SK-N-SH (cell line): ENCODE data around the gene DRD2. TPM values are rescaled to one million over a fixed set of nuclear protein-coding genes. Genes with fewer than 3 reads are reported as not detected.

Source experiments
- CTCF ChIA-PET: fragments of 300-600, 350-600 bp; formaldehyde crosslinking; extraction: SDS; loops from one replicate; lab custom pipeline; 2021; lab: Yijun Ruan, JAX
- POLR2A ChIA-PET: fragments of 350-600 bp; sonication (Branson Sonifier 250); formaldehyde crosslinking; extraction: SDS; loops from one replicate; lab custom pipeline; 2020; ENCODE audit warnings: antibody characterized with exemption, inconsistent platforms; lab: Yijun Ruan, JAX
- DNase-seq: peaks from one replicate; pipeline ENCODE4 v3.0.0; 2012
- H2AFZ ChIP-seq: fragments of 200-600 bp; sonication (generic); 2 replicates; pipeline ENCODE4 v1.8.1; 2016; ENCODE audit warnings: antibody characterized with exemption, mild to moderate bottlenecking, low read depth
- H3F3A ChIP-seq: fragments of 200-600 bp; sonication (generic); replicated peaks from 2 replicates; pipeline ENCODE3; 2016; ENCODE audit warnings: antibody characterized with exemption, mild to moderate bottlenecking; ENCODE audit not compliant: insufficient read depth
- H3K27ac ChIP-seq, 2 experiments: fragments of 200-500 bp in 1 of 2; fragments of 200-600 bp in 1 of 2; sonication (Bioruptor generic) in 1 of 2; sonication (generic), shearing (Covaris generic) in 1 of 2; 2 replicates each; pipeline versions ENCODE4 v1.5.1 to v1.6.1; 2014 to 2016; ENCODE audit warnings: low read depth in 2 of 2, inconsistent platforms in 1 of 2, low read length in 1 of 2, mild to moderate bottlenecking in 1 of 2, mixed read lengths in 1 of 2
- H3K27me3 ChIP-seq: fragments of 200-600 bp; sonication (generic), shearing (Covaris generic); 2 replicates; pipeline ENCODE4 v1.6.1; 2016; ENCODE audit warnings: mixed run types; ENCODE audit not compliant: insufficient read depth
- H3K36me3 ChIP-seq, 2 experiments: fragments of 200-500 bp in 1 of 2; fragments of 200-600 bp in 1 of 2; sonication (Bioruptor generic) in 1 of 2; sonication (generic) in 1 of 2; replicated peaks in 1 of 2; 2 replicates each; pipeline versions ENCODE3 to v1.5.1; 2014 to 2016; ENCODE audit warnings: low read length in 1 of 2, mild to moderate bottlenecking in 1 of 2; ENCODE audit not compliant: insufficient read depth in 2 of 2, control insufficient read depth in 1 of 2
- H3K4me1 ChIP-seq, 2 experiments: fragments of 200-500 bp in 1 of 2; fragments of 200-600 bp in 1 of 2; sonication (Bioruptor generic) in 1 of 2; sonication (generic), shearing (Covaris generic) in 1 of 2; 2 replicates each; pipeline versions ENCODE4 v1.5.1 to v1.6.1; 2014 to 2016; ENCODE audit warnings: low read depth in 1 of 2, low read length in 1 of 2, mixed run types in 1 of 2; ENCODE audit not compliant: insufficient read depth in 2 of 2, control insufficient read depth in 1 of 2
- H3K4me2 ChIP-seq: fragments of 200-600 bp; sonication (generic), shearing (Covaris generic); 2 replicates; pipeline ENCODE4 v1.6.1; 2017; ENCODE audit warnings: mixed run types
- H3K4me3 ChIP-seq, 2 experiments: fragments of 200-500 bp in 1 of 2; fragments of 200-600 bp in 1 of 2; sonication (Bioruptor generic) in 1 of 2; sonication (generic), shearing (Covaris generic) in 1 of 2; 2 replicates each; pipeline versions ENCODE4 v1.5.1 to v1.8.1; 2014 to 2016; ENCODE audit warnings: low read depth in 2 of 2, inconsistent platforms in 1 of 2, low read length in 1 of 2, mild to moderate bottlenecking in 1 of 2, mixed read lengths in 1 of 2, moderate library complexity in 1 of 2
- H3K79me2 ChIP-seq: fragments of 200-600 bp; sonication (generic); 2 replicates; pipeline ENCODE4 v1.8.1; 2017; ENCODE audit warnings: mild to moderate bottlenecking; ENCODE audit not compliant: insufficient read depth
- H3K9ac ChIP-seq: fragments of 200-600 bp; sonication (generic); 2 replicates; pipeline ENCODE4 v1.6.1; 2017; ENCODE audit warnings: mixed run types
- H3K9me2 ChIP-seq: fragments of 200-600 bp; sonication (generic); 2 replicates; pipeline ENCODE4 v1.6.1; 2017; ENCODE audit warnings: mixed run types
- H3K9me3 ChIP-seq: fragments of 200-600 bp; sonication (generic); 2 replicates; pipeline ENCODE4 v1.6.1; 2017; ENCODE audit warnings: mixed run types, mild to moderate bottlenecking, moderate library complexity
- H4K20me1 ChIP-seq: fragments of 200-600 bp; sonication (generic); 2 replicates; pipeline ENCODE4 v1.6.1; 2017; ENCODE audit warnings: mild to moderate bottlenecking, mixed run types; ENCODE audit not compliant: insufficient read depth
- EP300 ChIP-seq, 2 experiments: IDR thresholded peaks; 2 replicates each; pipeline versions ENCODE4 v1.4.0 to v1.6.1; 2012; ENCODE audit warnings: borderline replicate concordance in 1 of 2, low read depth in 1 of 2, low read length in 1 of 2
- FOXM1 ChIP-seq: IDR thresholded peaks from 2 replicates; pipeline ENCODE4 v1.4.0; 2012; ENCODE audit warnings: low read depth, mild to moderate bottlenecking
- IRF3 ChIP-seq: fragments of 150-350 bp; IDR thresholded peaks from 2 replicates; pipeline ENCODE4 v1.6.1; 2016; ENCODE audit warnings: mild to moderate bottlenecking, low read depth, low read length
- RAD21 ChIP-seq: IDR thresholded peaks from 2 replicates; pipeline ENCODE4 v1.6.1; 2012; ENCODE audit warnings: mild to moderate bottlenecking, low read length
- RCOR1 ChIP-seq: fragments of 150-350 bp; IDR thresholded peaks from 2 replicates; pipeline ENCODE4 v1.6.1; 2017; ENCODE audit warnings: antibody characterized with exemption, low read length
- SIN3A ChIP-seq: IDR thresholded peaks from 2 replicates; pipeline ENCODE4 v1.6.1; 2012; ENCODE audit warnings: low read depth, mild to moderate bottlenecking, low read length, moderate library complexity, borderline replicate concordance
- SMC3 ChIP-seq: IDR thresholded peaks from 2 replicates; pipeline ENCODE4 v1.6.1; 2012; ENCODE audit warnings: low read depth, low read length, improper control_type of control experiment
- WGBS: methylation state at CpG from one replicate; pipeline ENCODE4 v1.1.6; 2017; ENCODE audit warnings: low lambda C conversion rate; 5-methylcytosine and 5-hydroxymethylcytosine counted together
- polyA plus RNA-seq, 3 experiments: library from polyadenylated mRNA; depleted of rRNA; stranded (reverse); fragments of >200 nt; gene quantifications; 2 replicates each; pipeline ENCODE4 v1.2.3, GENCODE V29; 2012
- small RNA-seq, 7 experiments: library from RNA; depleted of rRNA; stranded (forward); fragments of <200 nt; gene quantifications; one replicate each; pipeline ENCODE3, GENCODE V24; 2012

Gene DRD2
- polyA plus RNA-seq, 1 of the 3 experiments (the other 2 are of a cell fraction), result 0.10 TPM

GRCh38 chr11:113363996-113364641 is 111.1 kb downstream of the DRD2 start (continued):
- TF ChIP-seq IRF3, result no peak
- TF ChIP-seq RCOR1, result no peak
- TF ChIP-seq SIN3A, result no peak
- no peak for TF ChIP-seq EP300 (IDR thresholded peaks at IDR 0.05; ENCODE audit: borderline replicate concordance in 1 of 2, low read depth in 1 of 2, low read length in 1 of 2)

- Histone ChIP-seq H3K9me3 (no peaks in the 10 kb centered on the region), H3K79me2 (no peaks in the 10 kb centered on the region), H3K4me1 (no peaks in the 10 kb centered on the region), H3K9me2 (no peaks in the 10 kb centered on the region), H3K4me2 (no peak overlapping the region), H3K27ac (no peak overlapping the region), H3F3A (no peaks in the 10 kb centered on the region), H3K27me3 (no peaks in the 10 kb centered on the region), H3K9ac (no peak overlapping the region), H4K20me1 (no peaks in the 10 kb centered on the region), H3K4me3 (no peak overlapping the region), H3K36me3 (peaks cover 0 to 63% of the 10 kb centered on the region in 2 experiments), H2AFZ (no peak overlapping the region)
- DNase-seq, result no peak
- POLR2A ChIA-PET, result no interaction called here
- 93% methylated on average over 5 of the region's 5 CpGs for WGBS
- CTCF ChIA-PET, result no interaction called here
- TF ChIP-seq SMC3 (no peak), FOXM1 (no peak), RAD21 (no peak)
These were observed 111.8 kb downstream of the DRD2 start for GRCh38 chr11:113363406-113363805.

Small RNA genes within 50 kb of the gene (small RNA-seq; reads per million reads assigned to genes)
- 0 reads per million in 7 experiments for gene MIR4301

Other genes starting within 250 kb of the DRD2 start
- gene TTC12, start 160.8 kb downstream of the DRD2 start, polyA plus RNA-seq (2012; rRNA removed), result 15.1 and 22.9 TPM in 2 replicates
- 0.05 TPM in 1 of 2 replicates, not detected in the other for gene ANKK1, start 87.6 kb downstream of the DRD2 start, polyA plus RNA-seq (2012; rRNA removed)
- 0.28 and 0.29 TPM in 2 replicates for gene TMPRSS5, start 230.9 kb upstream of the DRD2 start, polyA plus RNA-seq (2012; rRNA removed)